GM21447 (cell line): ENCODE measurements around the gene PLSCR3.
A peak's percentile ranks its signal among the peaks of the same experiment; 100 is the strongest.

Source experiments
- ATAC-seq: cut with Tn5 transposase; IDR thresholded peaks from one replicate; pipeline ENCODE4 v1.9.1; 2021; ENCODE audit not compliant: unreplicated experiment

PLSCR3 gene

GRCh38 chr17:7351665-7352502 lies 42.4 kb downstream of the PLSCR3 start, which contains the start of gene KCTD11:
TSS of gene KCTD11 (plus strand) at chr17:7352162.
- ATAC-seq = peak; percentile 54

- ATAC-seq = no peak
These were observed 45.7 kb downstream of the PLSCR3 start for GRCh38 chr17:7348478-7349242.

- no peak for ATAC-seq
These were observed 46.5 kb downstream of the PLSCR3 start for GRCh38 chr17:7347630-7348477.

GRCh38 chr17:7346761-7347614 lies 47.3 kb downstream of the PLSCR3 start:
- ATAC-seq = no peak

- ATAC-seq = no peak
These were observed 51.1 kb downstream of the PLSCR3 start for GRCh38 chr17:7343250-7343649.

- no peak for ATAC-seq
These were observed 52.5 kb downstream of the PLSCR3 start for GRCh38 chr17:7341842-7342241.

GRCh38 chr17:7340179-7340578 lies 54.1 kb downstream of the PLSCR3 start:
- ATAC-seq = no peak
